T-helper 2 cell treated with Interferon-gamma antibody and Interleukin-4, amounts not matched to agents 5 μg/mL and 100 μg/mL, for 36 hours (primary cell): Measurements from ENCODE around the gene C19orf81.

ENCODE experiments used
- DNase-seq: peaks from one replicate; pipeline ENCODE4 v3.0.0; 2021; ENCODE audit warnings: low spot score
- H3K27ac Mint-ChIP-seq: one replicate; pipeline ENCODE4 v1.8.0; 2021; ENCODE audit warnings: mild to moderate bottlenecking, mixed read lengths
- H3K27me3 Mint-ChIP-seq: one replicate; pipeline ENCODE4 v1.8.0; 2021; ENCODE audit warnings: low read depth, mixed read lengths
- H3K36me3 Mint-ChIP-seq: one replicate; pipeline ENCODE4 v1.8.0; 2021; ENCODE audit warnings: low read depth, mixed read lengths
- H3K4me1 Mint-ChIP-seq: one replicate; pipeline ENCODE4 v1.8.0; 2021; ENCODE audit warnings: low read depth, mixed read lengths
- H3K4me3 Mint-ChIP-seq: one replicate; pipeline ENCODE4 v1.8.0; 2022; ENCODE audit warnings: mild to moderate bottlenecking, moderate library complexity, mixed read lengths
- H3K9me3 Mint-ChIP-seq: one replicate; pipeline ENCODE4 v1.8.0; 2021; ENCODE audit warnings: mixed read lengths

The C19orf81 gene

DNA sequence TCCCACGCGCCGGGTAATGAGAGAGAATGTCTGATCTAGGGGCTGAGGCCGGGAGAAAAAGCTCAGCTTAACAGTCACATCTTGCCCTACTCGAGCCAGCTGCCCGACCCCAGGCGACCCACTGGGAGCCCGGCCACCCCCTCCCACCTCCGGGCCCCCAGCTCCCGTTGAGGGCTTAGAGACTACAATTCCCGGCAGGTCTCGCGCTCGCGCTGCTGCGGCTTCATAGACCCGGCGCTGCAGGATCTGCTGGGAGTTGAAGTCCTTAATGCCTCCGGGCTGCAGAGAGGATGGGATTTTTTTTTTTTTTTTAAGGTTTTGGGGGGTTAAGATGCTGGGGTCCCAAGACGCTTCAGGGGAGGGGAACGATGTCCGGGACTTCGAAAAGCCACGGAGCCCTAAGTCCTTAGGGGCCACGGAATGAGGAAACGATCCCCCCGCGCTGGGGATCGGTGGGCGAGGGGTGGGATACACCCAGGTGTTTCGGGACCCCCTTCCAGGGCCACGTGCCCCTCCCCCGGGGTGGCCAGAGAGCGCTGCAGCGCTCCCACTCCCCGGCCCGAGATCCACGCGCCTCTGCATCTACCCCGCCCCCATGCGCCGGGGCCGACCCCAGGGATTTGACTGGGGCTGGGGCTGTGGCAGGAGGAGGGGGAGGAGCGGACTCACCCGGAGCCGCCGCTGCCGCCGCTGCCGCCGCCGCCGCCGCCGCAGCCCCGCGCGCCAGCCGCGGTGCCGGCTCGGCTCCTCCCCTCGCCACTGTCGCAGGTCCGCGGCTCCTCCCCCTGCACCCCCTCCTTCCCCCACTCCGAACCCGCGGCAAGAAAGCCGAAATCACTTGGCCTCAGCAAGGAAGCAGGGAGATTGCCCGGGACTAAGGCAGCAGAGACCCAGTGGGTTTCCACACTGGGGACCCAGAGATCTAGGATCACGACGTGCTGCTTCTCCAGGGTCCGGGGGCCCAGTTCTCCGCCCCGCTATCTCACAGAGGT lies 9.8 kb upstream of the C19orf81 start, which contains the start of gene SYT3:
Gene SYT3, minus strand, starts transcription at position 761 of the 992 bp plus-strand sequence. CDS start 2,470 bp downstream, outside the sequence.
- Mint-ChIP-seq H3K4me3 (peak within 1 kb of the TSS; percentile 66), H3K4me1 (peaks cover 2% of the 10 kb centered on the region), H3K27ac (no peak within 1 kb of the TSS), H3K9me3 (peaks cover 5% of the 10 kb centered on the region), H3K27me3 (peaks cover 38% of the 10 kb centered on the region), H3K36me3 (no peaks in the 10 kb centered on the region)
- no peak for DNase-seq

- no peak overlapping the region for H3K27ac Mint-ChIP-seq
- no peak overlapping the region for H3K4me3 Mint-ChIP-seq
- peaks cover 2% of the 10 kb centered on the region for H3K9me3 Mint-ChIP-seq
- no peak for DNase-seq
- no peaks in the 10 kb centered on the region for H3K36me3 Mint-ChIP-seq
- peaks cover 2% of the 10 kb centered on the region for H3K4me1 Mint-ChIP-seq
- H3K27me3 Mint-ChIP-seq = peaks cover 38% of the 10 kb centered on the region
Observed at GRCh38 chr19:50640368-50640767, 8.9 kb upstream of the C19orf81 start.

DNA sequence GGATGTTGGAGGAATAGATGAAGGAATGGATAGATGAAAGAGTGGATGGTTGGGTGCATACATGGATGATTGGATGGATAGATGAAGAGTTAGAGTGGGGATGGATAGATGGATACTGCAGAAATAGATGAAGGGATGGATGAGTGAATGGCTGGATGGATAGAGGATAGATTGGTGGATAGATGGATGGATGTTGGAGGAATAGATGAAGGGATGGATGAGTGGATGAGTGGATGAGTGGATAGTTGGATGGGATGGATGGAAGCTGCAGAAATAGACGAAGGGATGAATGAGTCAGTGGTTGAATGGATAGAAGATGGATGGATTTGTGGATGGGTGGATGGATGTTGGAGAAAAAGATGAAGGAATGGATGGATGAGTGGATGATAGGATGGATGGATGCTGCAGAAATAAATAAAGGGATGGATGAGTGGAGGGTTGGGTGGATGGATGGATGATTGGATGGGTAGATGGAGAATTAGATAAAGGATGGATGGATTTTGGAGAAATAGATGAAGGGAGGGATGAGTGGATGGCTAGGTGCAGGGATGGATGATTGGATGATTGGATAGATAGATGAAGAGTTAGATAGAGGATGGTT lies 4.8 kb upstream of the C19orf81 start:
- DNase-seq = no peak
- no peaks in the 10 kb centered on the region for H3K36me3 Mint-ChIP-seq
- no peak overlapping the region for H3K27ac Mint-ChIP-seq
- H3K9me3 Mint-ChIP-seq = no peaks in the 10 kb centered on the region
- no peaks in the 10 kb centered on the region for H3K4me1 Mint-ChIP-seq
- H3K27me3 Mint-ChIP-seq = peaks cover 16% of the 10 kb centered on the region
- H3K4me3 Mint-ChIP-seq = no peak overlapping the region

GRCh38 chr19:50645107-50645506 lies 4.1 kb upstream of the C19orf81 start:
- Mint-ChIP-seq H3K27me3 (peaks cover 12% of the 10 kb centered on the region), H3K27ac (no peak overlapping the region), H3K9me3 (no peaks in the 10 kb centered on the region), H3K4me1 (peaks cover 4% of the 10 kb centered on the region), H3K36me3 (no peaks in the 10 kb centered on the region), H3K4me3 (no peak overlapping the region)
- no peak for DNase-seq

DNA sequence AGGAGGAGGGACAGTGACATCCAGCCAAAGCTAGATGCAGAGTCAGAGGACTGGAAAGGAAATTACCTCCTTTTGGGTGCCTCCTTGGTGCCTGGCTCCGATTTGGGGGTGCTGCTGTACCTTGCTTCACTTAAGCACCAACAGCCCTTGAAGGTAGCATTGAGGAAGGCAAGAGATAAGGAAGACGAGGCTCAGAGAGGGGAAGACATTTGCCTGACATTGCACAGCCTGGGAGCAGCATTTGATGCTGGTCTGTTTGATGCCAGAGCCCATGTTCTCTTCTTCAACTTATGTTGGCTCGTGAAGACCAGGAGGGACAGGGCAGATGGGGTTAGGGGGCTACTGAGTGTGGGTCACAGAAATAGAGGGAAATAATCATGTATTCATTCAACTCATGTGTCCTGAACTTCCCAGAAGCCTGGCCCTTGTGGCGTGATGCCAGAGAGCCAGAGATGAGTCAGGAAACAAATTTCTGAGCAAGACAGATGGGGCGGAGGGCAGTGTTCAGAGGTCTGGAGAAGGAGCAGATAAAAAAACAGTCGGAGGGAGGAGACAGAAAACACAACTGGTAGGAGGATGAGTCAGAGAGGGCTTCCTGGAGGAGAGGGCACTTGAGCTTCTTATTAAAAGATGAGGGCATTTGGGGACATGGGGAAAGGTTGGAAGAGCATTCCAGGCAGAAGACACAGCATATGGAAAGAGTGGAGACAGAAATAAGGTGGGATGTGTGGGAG lies 3.0 kb upstream of the C19orf81 start:
- no peak for DNase-seq
- Mint-ChIP-seq H3K36me3 (no peaks in the 10 kb centered on the region), H3K4me3 (no peak overlapping the region), H3K4me1 (peaks cover 4% of the 10 kb centered on the region), H3K27me3 (peaks cover 4% of the 10 kb centered on the region), H3K27ac (no peak overlapping the region), H3K9me3 (no peaks in the 10 kb centered on the region)

GRCh38 chr19:50647879-50648615 lies 1.2 kb upstream of the C19orf81 start:
- no peak for DNase-seq
- Mint-ChIP-seq H3K27me3 (peaks cover 9% of the 10 kb centered on the region), H3K36me3 (no peaks in the 10 kb centered on the region), H3K4me3 (no peak overlapping the region), H3K4me1 (peaks cover 4% of the 10 kb centered on the region), H3K9me3 (no peaks in the 10 kb centered on the region), H3K27ac (no peak overlapping the region)

DNA sequence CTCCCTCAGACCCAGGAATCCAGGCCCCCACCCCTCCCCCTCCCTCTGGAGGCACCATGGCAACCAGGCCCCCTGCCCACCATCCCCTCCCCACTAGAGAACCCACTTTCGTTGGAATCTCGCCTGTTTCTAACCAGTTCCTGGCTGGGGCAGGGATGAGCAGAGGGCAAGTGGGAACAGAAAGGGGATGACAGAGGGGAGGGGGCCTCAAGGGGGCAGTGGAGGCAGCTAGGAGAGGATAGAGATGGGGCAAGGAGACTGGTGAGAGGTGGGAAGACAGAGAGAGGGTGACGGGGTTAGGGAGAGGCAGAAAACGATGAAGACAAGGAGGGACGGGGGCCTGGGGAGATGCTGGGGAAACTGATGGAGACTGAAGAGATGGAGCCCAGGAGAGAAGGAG lies 586 bp upstream of the C19orf81 start:
- Mint-ChIP-seq H3K9me3 (no peaks in the 10 kb centered on the region), H3K4me1 (peaks cover 4% of the 10 kb centered on the region), H3K36me3 (no peaks in the 10 kb centered on the region), H3K4me3 (no peak overlapping the region), H3K27ac (no peak overlapping the region), H3K27me3 (peaks cover 9% of the 10 kb centered on the region)
- no peak for DNase-seq

- Mint-ChIP-seq H3K27ac (no peak overlapping the region), H3K4me1 (peaks cover 4% of the 10 kb centered on the region), H3K9me3 (peaks cover 5% of the 10 kb centered on the region), H3K4me3 (no peak overlapping the region), H3K27me3 (peaks cover 16% of the 10 kb centered on the region), H3K36me3 (no peaks in the 10 kb centered on the region)
- DNase-seq = no peak
Observed at GRCh38 chr19:50651174-50651573, 1.9 kb downstream of the C19orf81 start.

- peaks cover 7% of the 10 kb centered on the region for H3K4me1 Mint-ChIP-seq
- H3K4me3 Mint-ChIP-seq = no peak overlapping the region
- no peak for DNase-seq
- H3K9me3 Mint-ChIP-seq = peaks cover 12% of the 10 kb centered on the region
- peaks cover 21% of the 10 kb centered on the region for H3K27me3 Mint-ChIP-seq
- H3K27ac Mint-ChIP-seq = no peak overlapping the region
- no peaks in the 10 kb centered on the region for H3K36me3 Mint-ChIP-seq
Observed at GRCh38 chr19:50652722-50653121, 3.5 kb downstream of the C19orf81 start.

DNA sequence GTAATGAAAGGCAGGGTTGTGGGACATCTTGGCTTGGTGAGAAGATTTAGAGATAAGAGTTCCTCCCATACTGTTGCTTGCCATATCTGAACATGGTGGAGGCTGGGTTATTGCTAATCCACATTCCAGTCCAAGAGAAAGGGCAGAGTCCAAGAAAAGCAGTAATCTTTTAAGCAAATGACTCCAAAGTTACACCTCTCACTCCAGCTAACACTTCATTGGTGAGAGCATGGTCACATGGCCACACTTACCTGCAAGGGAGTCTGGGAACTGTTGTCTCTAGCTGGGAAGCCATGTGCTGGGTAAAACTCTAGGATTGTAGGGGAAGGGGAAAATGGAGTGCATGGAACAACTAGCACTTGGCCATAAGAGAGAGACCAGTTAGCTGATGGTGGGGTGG lies 5.6 kb downstream of the C19orf81 start:
- no peak for DNase-seq
- peaks cover 19% of the 10 kb centered on the region for H3K9me3 Mint-ChIP-seq
- peaks cover 12% of the 10 kb centered on the region for H3K4me1 Mint-ChIP-seq
- H3K27ac Mint-ChIP-seq = no peak overlapping the region
- H3K4me3 Mint-ChIP-seq = no peak overlapping the region
- H3K36me3 Mint-ChIP-seq = no peaks in the 10 kb centered on the region
- peaks cover 23% of the 10 kb centered on the region for H3K27me3 Mint-ChIP-seq

GRCh38 chr19:50657222-50657669 lies 8.0 kb downstream of the C19orf81 start:
- H3K27me3 Mint-ChIP-seq = peaks cover 31% of the 10 kb centered on the region
- no peak for DNase-seq
- peaks cover 10% of the 10 kb centered on the region for H3K4me1 Mint-ChIP-seq
- no peak overlapping the region for H3K27ac Mint-ChIP-seq
- peaks cover 19% of the 10 kb centered on the region for H3K9me3 Mint-ChIP-seq
- peak overlapping the region; percentile 24 for H3K4me3 Mint-ChIP-seq
- H3K36me3 Mint-ChIP-seq = no peaks in the 10 kb centered on the region

- peaks cover 10% of the 10 kb centered on the region for H3K4me1 Mint-ChIP-seq
- peak overlapping the region; percentile 88 for H3K4me3 Mint-ChIP-seq
- H3K27me3 Mint-ChIP-seq = peaks cover 26% of the 10 kb centered on the region
- peak; percentile 85 for DNase-seq
- peak overlapping the region; percentile 98 for H3K27ac Mint-ChIP-seq
- H3K9me3 Mint-ChIP-seq = peaks cover 19% of the 10 kb centered on the region
- H3K36me3 Mint-ChIP-seq = no peaks in the 10 kb centered on the region
Observed at GRCh38 chr19:50657712-50658440, 8.6 kb downstream of the C19orf81 start.
